Fibroblast of lung (primary cell): ENCODE results near the gene ZNF622. TPM values are rescaled to one million over a fixed set of nuclear protein-coding genes. Genes with fewer than 3 reads are reported as not detected.

ENCODE experiments used
- DNase-seq, 2 donors: peaks; one replicate each; pipeline versions ENCODE4 v3.0.0 to v3.0.0-alpha.2; 2010; ENCODE audit warnings: low read depth in 2 of 2
- H2AFZ ChIP-seq: 2 replicates; pipeline ENCODE4 v1.5.1; 2012; ENCODE audit warnings: low read length, control low read depth, inconsistent platforms
- H3K27ac ChIP-seq: 2 replicates; pipeline ENCODE4 v1.5.1; 2011; ENCODE audit warnings: low read length, control low read depth; ENCODE audit not compliant: insufficient read depth
- H3K27me3 ChIP-seq: 2 replicates; pipeline ENCODE4 v1.5.1; 2011; ENCODE audit warnings: mild to moderate bottlenecking, low read length; ENCODE audit not compliant: control insufficient read depth, insufficient read depth
- H3K36me3 ChIP-seq: 2 replicates; pipeline ENCODE4 v1.5.1; 2011; ENCODE audit warnings: low read length; ENCODE audit not compliant: control insufficient read depth, insufficient read depth
- H3K4me1 ChIP-seq: 2 replicates; pipeline ENCODE4 v1.5.1; 2011; ENCODE audit warnings: low read length; ENCODE audit not compliant: control insufficient read depth, insufficient read depth; ENCODE audit errors: extremely low read depth
- H3K4me2 ChIP-seq: 2 replicates; pipeline ENCODE4 v1.5.1; 2011; ENCODE audit warnings: low read length, control low read depth; ENCODE audit not compliant: insufficient read depth; ENCODE audit errors: extremely low read depth
- H3K4me3 ChIP-seq, 4 experiments: fragments of 200-600 bp in 1 of 4; sonication (generic) in 1 of 4; replicated peaks in 1 of 4; 2 replicates each; pipeline ENCODE4 v1.5.1; 2011 to 2016; ENCODE audit warnings: low read length in 4 of 4, low read depth in 3 of 4, mild to moderate bottlenecking in 3 of 4, control low read depth in 2 of 4, inconsistent platforms in 1 of 4, mixed read lengths in 1 of 4; ENCODE audit not compliant: insufficient read depth in 1 of 4; ENCODE audit errors: control extremely low read depth in 1 of 4
- H3K79me2 ChIP-seq: 2 replicates; pipeline ENCODE4 v1.5.1; 2012; ENCODE audit warnings: mild to moderate bottlenecking, low read length, inconsistent platforms; ENCODE audit not compliant: control insufficient read depth, insufficient read depth
- H3K9ac ChIP-seq: 2 replicates; pipeline ENCODE4 v1.5.1; 2011; ENCODE audit warnings: mild to moderate bottlenecking, low read length, control low read depth; ENCODE audit not compliant: insufficient read depth
- H3K9me3 ChIP-seq: 2 replicates; pipeline ENCODE4 v1.5.1; 2012; ENCODE audit warnings: low read depth, low read length; ENCODE audit not compliant: control insufficient read depth, insufficient read depth
- H4K20me1 ChIP-seq: 2 replicates; pipeline ENCODE4 v1.5.1; 2011; ENCODE audit warnings: low read length; ENCODE audit not compliant: control insufficient read depth, insufficient read depth; ENCODE audit errors: extremely low read depth
- CTCF ChIP-seq, 2 donors: IDR thresholded peaks in 1 of 2; conservative IDR thresholded peaks in 1 of 2; 1 replicate in 1 of 2; 2 replicates in 1 of 2; pipeline ENCODE4 v1.5.1; 2011 to 2012; ENCODE audit warnings: low read length in 2 of 2, control low read depth in 1 of 2, inconsistent platforms in 1 of 2, low read depth in 1 of 2, mild to moderate bottlenecking in 1 of 2
- EZH2 ChIP-seq: IDR thresholded peaks from 2 replicates; pipeline ENCODE4 v1.5.1; 2012; ENCODE audit warnings: low read length, control low read depth, mild to moderate bottlenecking; ENCODE audit errors: missing control alignments
- polyA plus RNA-seq, 2 donors: library from polyadenylated mRNA; depleted of rRNA in 1 of 2; stranded (reverse) in 1 of 2; unstranded in 1 of 2; fragments of >200 nt; gene quantifications; 2 replicates each; pipeline ENCODE4 v1.2.1, GENCODE V29; 2011 to 2012; ENCODE audit warnings: missing spikeins in 1 of 2
- total RNA-seq: library from RNA; depleted of rRNA; stranded (reverse); fragments of >200 nt; gene quantifications from 2 replicates; pipeline ENCODE4 v1.2.1, GENCODE V29; 2014

The ZNF622 gene
- total and polyA plus RNA-seq, 2 donors (not counting 1 experiment from before 2014, with no cell fraction given) = 27.5 to 45.4 TPM

- no peak overlapping the region for H2AFZ ChIP-seq
- TF ChIP-seq CTCF (conservative IDR thresholded peaks at IDR 0.05 in 1 of 2, IDR thresholded peaks at IDR 0.05 in 1 of 2; ENCODE audit: low read depth in 1 of 2, low read length in 2 of 2) = no peak
- no peak for TF ChIP-seq EZH2
Observed at GRCh38 chr5:16471387-16471786, 5.8 kb upstream of the ZNF622 start.

DNA sequence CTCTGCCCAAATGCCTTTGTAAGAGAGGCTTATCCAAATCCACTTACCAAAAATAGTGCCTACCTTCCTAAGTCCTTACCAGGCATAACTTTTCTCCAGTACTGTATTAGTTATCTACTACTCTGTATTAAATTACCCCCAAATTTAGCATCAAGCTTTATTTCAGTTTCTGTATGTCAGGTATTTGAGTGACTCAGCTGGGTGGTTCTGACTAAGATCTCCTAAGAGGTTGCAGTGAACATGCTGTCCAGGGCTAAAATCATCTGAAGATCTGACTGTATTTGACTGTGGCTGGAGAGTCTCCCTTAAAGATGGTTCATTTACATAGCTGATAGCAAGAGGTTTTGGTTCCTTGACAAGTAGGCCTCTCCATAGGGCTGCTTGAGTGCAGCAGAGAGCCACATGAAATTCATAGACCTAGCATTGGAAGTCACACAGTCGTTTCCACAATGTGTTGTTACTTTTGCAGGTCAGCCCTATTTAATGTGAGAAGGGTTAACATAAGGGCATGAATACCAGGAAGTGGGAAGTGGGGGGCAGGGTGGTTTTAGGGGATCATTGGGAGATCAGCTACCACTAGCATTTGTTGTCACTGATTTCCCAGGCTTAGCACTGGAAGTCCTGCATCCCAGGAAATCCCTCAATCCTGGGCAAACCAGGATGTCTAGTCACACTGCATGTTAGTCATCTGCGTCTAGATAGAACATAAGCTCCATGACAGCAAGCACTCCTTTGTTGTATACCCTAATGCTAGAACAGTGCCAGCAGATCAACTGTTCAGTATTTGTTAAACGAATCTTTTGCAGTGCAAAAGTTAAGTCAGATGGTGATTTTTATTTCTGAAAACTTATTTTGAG is 2.0 kb upstream of the ZNF622 start:
- Histone ChIP-seq H3K4me3 (peak overlapping the region in 2 of 4 experiments; percentile 90 to 95), H4K20me1 (no peaks in the 10 kb centered on the region), H3K4me2 (peak overlapping the region; percentile 61), H3K79me2 (peaks cover 42% of the 10 kb centered on the region), H3K9ac (no peak overlapping the region), H2AFZ (no peak overlapping the region), H3K27me3 (no peaks in the 10 kb centered on the region), H3K4me1 (peaks cover 13% of the 10 kb centered on the region), H3K9me3 (no peaks in the 10 kb centered on the region), H3K36me3 (no peaks in the 10 kb centered on the region), H3K27ac (no peak overlapping the region)
- DNase-seq = peak; percentile 38 to 86
- TF ChIP-seq CTCF (conservative IDR thresholded peaks at IDR 0.05 in 1 of 2, IDR thresholded peaks at IDR 0.05 in 1 of 2; ENCODE audit: low read depth in 1 of 2, low read length in 2 of 2) (no peak), EZH2 (no peak)

More at GRCh38 chr5:16471387-16471786, 5.8 kb upstream of the ZNF622 start:
- Histone ChIP-seq H3K4me2 (no peak overlapping the region), H3K79me2 (peaks cover 10% of the 10 kb centered on the region), H3K27ac (no peak overlapping the region), H4K20me1 (no peaks in the 10 kb centered on the region), H3K27me3 (no peaks in the 10 kb centered on the region), H3K4me3 (no peak overlapping the region), H3K4me1 (peaks cover 8% of the 10 kb centered on the region), H3K9ac (no peak overlapping the region), H3K9me3 (no peaks in the 10 kb centered on the region), H3K36me3 (no peaks in the 10 kb centered on the region)
- DNase-seq = no peak

GRCh38 chr5:16464664-16465543 is 696 bp downstream of the ZNF622 start:
- peak overlapping the region; percentile 95 for H3K4me2 ChIP-seq
- H3K27ac ChIP-seq = peak overlapping the region; percentile 70
- DNase-seq = peak; percentile 11 to 41
- H3K79me2 ChIP-seq = peaks cover 52% of the 10 kb centered on the region
- no peaks in the 10 kb centered on the region for H3K27me3 ChIP-seq
- H3K36me3 ChIP-seq = peaks cover 6% of the 10 kb centered on the region
- peaks cover 23% of the 10 kb centered on the region for H3K4me1 ChIP-seq
- H3K4me3 ChIP-seq = peak overlapping the region; percentile 83 to 95 (median 88)
- peak overlapping the region; percentile 92 for H3K9ac ChIP-seq
- no peaks in the 10 kb centered on the region for H3K9me3 ChIP-seq
- H4K20me1 ChIP-seq = no peaks in the 10 kb centered on the region
- peak overlapping the region; percentile 96 for H2AFZ ChIP-seq
- TF ChIP-seq CTCF (conservative IDR thresholded peaks at IDR 0.05 in 1 of 2, IDR thresholded peaks at IDR 0.05 in 1 of 2; ENCODE audit: low read depth in 1 of 2, low read length in 2 of 2) = no peak
- TF ChIP-seq EZH2 = no peak
